Hindlimb muscle (tissue), 1 donor: ENCODE results near the gene HIGD1B. TPM values are rescaled to one million over a fixed set of nuclear protein-coding genes. Genes with fewer than 3 reads are reported as not detected.

Experiments used
- DNase-seq: peaks from one replicate; pipeline ENCODE4 v3.0.0-alpha.2; 2013
- polyA plus RNA-seq: library from polyadenylated mRNA; unstranded; fragments of 120-200 nt; gene quantifications from one replicate; pipeline ENCODE4 v1.2.1, GENCODE V29; 2013; ENCODE audit not compliant: insufficient read length

Gene HIGD1B
- polyA plus RNA-seq, 1 donor: 3.5 TPM

- no peak for DNase-seq
These were observed 32.4 kb downstream of the HIGD1B start for GRCh38 chr17:44880062-44880461.

GRCh38 chr17:44881145-44881544 is 33.5 kb downstream of the HIGD1B start:
- DNase-seq: no peak

- DNase-seq: no peak
These were observed 37.3 kb downstream of the HIGD1B start for GRCh38 chr17:44884941-44885340.

- DNase-seq: no peak
These were observed 39.3 kb downstream of the HIGD1B start for GRCh38 chr17:44887016-44887415.

GRCh38 chr17:44887971-44888954 is 40.6 kb downstream of the HIGD1B start:
- DNase-seq: no peak

- no peak for DNase-seq
These were observed 41.3 kb downstream of the HIGD1B start for GRCh38 chr17:44889003-44889402.

- no peak for DNase-seq
These were observed 44.6 kb downstream of the HIGD1B start for GRCh38 chr17:44892250-44892649.

- DNase-seq: no peak
These were observed 47.0 kb downstream of the HIGD1B start for GRCh38 chr17:44894642-44895041.

GRCh38 chr17:44898768-44899073 is 51.0 kb downstream of the HIGD1B start:
- DNase-seq: no peak

- DNase-seq: peak; percentile 93
These were observed 51.5 kb downstream of the HIGD1B start, which contains the start of gene EFTUD2 for GRCh38 chr17:44899074-44899782. Gene EFTUD2 (minus strand): TSS chr17:44899445. CDS start chr17:44894521, 4,924 bp downstream.

Other genes with a start within 250 kb of the HIGD1B start
- gene MEIOC, start 191.4 kb upstream of the HIGD1B start, polyA plus RNA-seq: 0.81 TPM
- gene CCDC43, start 158.1 kb upstream of the HIGD1B start, polyA plus RNA-seq: 31.4 TPM
- 8.0 TPM for gene DBF4B, start 139.2 kb upstream of the HIGD1B start, polyA plus RNA-seq
- gene ADAM11, start 88.9 kb upstream of the HIGD1B start, polyA plus RNA-seq: 1.4 TPM
- gene GJC1, start 17.6 kb upstream of the HIGD1B start, polyA plus RNA-seq: 24.6 TPM
- gene EFTUD2, start 51.6 kb downstream of the HIGD1B start, polyA plus RNA-seq: 66.6 TPM
- gene GFAP, start 67.6 kb downstream of the HIGD1B start, polyA plus RNA-seq: 0.71 TPM
- 8.8 TPM for gene KIF18B, start 99.9 kb downstream of the HIGD1B start, polyA plus RNA-seq
- 1.5 TPM for gene C1QL1, start 120.4 kb downstream of the HIGD1B start, polyA plus RNA-seq
- gene DCAKD, start 203.7 kb downstream of the HIGD1B start, polyA plus RNA-seq: 33.4 TPM
- gene NMT1, start 213.4 kb downstream of the HIGD1B start, polyA plus RNA-seq: 39.0 TPM